HL-60 (cell line): ENCODE results near the gene ZNF292.

Experiments used
- DNase-seq, 2 experiments: peaks; one replicate each; pipeline ENCODE4 v3.0.0-alpha.2; 2010 to 2020; ENCODE audit warnings: low read depth in 1 of 2, low spot score in 1 of 2
- H3K27ac ChIP-seq: fragments of 250-450 bp; sonication (Bioruptor Pico); replicated peaks from 2 replicates; pipeline ENCODE4 v1.5.1; 2020; ENCODE audit warnings: mild to moderate bottlenecking, moderate library complexity
- H3K27me3 ChIP-seq: fragments of 250-450 bp; sonication (Bioruptor Pico); 2 replicates; pipeline ENCODE4 v1.5.1; 2021; ENCODE audit warnings: mild to moderate bottlenecking, moderate library complexity; ENCODE audit not compliant: insufficient read depth, poor library complexity, severe bottlenecking
- H3K4me3 ChIP-seq: replicated peaks from 2 replicates; pipeline ENCODE4 v1.5.1; 2011; ENCODE audit warnings: mild to moderate bottlenecking, control low read depth, low read length; ENCODE audit not compliant: insufficient read depth
- GABPA ChIP-seq: IDR thresholded peaks from 2 replicates; pipeline ENCODE4 v1.6.1; 2012; ENCODE audit warnings: low read depth
- POLR2AphosphoS5 ChIP-seq: IDR thresholded peaks from 2 replicates; pipeline ENCODE4 v1.6.1; 2012; ENCODE audit warnings: low read depth
- SPI1 ChIP-seq: IDR thresholded peaks from 2 replicates; pipeline ENCODE4 v1.6.1; 2012; ENCODE audit warnings: low read depth, mild to moderate bottlenecking, borderline replicate concordance
- TF ChIP-seq, protein P1 (sequence below): IDR thresholded peaks from one replicate; pipeline ENCODE4 v1.5.1; 2011; ENCODE audit warnings: low read length, control low read depth, inconsistent platforms; ENCODE audit not compliant: insufficient read depth
- TF ChIP-seq, protein P2 (sequence below): IDR thresholded peaks from 2 replicates; pipeline ENCODE4 v1.6.1; 2012; ENCODE audit warnings: low read depth; ENCODE audit not compliant: insufficient replicate concordance

The ZNF292 gene

DNA sequence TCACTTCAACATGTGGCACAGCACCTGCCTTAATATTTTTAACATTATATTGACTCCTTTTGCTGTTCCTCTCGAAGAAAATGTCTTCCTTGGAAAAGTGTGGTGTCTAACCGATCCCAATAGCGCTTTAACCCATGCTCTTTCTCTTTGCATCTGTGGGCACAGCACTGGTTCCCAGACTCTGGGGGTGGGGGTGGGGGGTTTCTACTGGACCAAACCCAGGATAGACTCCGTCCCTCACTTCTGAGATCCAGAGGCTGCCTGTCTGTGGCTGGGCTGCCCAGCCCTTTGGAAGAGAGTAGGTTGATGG, 3.9 kb upstream of the ZNF292 start:
- no peak for DNase-seq
- TF ChIP-seq, protein P1, sequence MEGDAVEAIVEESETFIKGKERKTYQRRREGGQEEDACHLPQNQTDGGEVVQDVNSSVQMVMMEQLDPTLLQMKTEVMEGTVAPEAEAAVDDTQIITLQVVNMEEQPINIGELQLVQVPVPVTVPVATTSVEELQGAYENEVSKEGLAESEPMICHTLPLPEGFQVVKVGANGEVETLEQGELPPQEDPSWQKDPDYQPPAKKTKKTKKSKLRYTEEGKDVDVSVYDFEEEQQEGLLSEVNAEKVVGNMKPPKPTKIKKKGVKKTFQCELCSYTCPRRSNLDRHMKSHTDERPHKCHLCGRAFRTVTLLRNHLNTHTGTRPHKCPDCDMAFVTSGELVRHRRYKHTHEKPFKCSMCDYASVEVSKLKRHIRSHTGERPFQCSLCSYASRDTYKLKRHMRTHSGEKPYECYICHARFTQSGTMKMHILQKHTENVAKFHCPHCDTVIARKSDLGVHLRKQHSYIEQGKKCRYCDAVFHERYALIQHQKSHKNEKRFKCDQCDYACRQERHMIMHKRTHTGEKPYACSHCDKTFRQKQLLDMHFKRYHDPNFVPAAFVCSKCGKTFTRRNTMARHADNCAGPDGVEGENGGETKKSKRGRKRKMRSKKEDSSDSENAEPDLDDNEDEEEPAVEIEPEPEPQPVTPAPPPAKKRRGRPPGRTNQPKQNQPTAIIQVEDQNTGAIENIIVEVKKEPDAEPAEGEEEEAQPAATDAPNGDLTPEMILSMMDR: no peak
- TF ChIP-seq GABPA (no peak), SPI1 (no peak), POLR2AphosphoS5 (no peak)
- TF ChIP-seq, protein P2, sequence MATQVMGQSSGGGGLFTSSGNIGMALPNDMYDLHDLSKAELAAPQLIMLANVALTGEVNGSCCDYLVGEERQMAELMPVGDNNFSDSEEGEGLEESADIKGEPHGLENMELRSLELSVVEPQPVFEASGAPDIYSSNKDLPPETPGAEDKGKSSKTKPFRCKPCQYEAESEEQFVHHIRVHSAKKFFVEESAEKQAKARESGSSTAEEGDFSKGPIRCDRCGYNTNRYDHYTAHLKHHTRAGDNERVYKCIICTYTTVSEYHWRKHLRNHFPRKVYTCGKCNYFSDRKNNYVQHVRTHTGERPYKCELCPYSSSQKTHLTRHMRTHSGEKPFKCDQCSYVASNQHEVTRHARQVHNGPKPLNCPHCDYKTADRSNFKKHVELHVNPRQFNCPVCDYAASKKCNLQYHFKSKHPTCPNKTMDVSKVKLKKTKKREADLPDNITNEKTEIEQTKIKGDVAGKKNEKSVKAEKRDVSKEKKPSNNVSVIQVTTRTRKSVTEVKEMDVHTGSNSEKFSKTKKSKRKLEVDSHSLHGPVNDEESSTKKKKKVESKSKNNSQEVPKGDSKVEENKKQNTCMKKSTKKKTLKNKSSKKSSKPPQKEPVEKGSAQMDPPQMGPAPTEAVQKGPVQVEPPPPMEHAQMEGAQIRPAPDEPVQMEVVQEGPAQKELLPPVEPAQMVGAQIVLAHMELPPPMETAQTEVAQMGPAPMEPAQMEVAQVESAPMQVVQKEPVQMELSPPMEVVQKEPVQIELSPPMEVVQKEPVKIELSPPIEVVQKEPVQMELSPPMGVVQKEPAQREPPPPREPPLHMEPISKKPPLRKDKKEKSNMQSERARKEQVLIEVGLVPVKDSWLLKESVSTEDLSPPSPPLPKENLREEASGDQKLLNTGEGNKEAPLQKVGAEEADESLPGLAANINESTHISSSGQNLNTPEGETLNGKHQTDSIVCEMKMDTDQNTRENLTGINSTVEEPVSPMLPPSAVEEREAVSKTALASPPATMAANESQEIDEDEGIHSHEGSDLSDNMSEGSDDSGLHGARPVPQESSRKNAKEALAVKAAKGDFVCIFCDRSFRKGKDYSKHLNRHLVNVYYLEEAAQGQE: no peak
- Histone ChIP-seq H3K4me3 (no peak overlapping the region), H3K27me3 (no peaks in the 10 kb centered on the region), H3K27ac (peak overlapping the region; percentile 51)

DNA sequence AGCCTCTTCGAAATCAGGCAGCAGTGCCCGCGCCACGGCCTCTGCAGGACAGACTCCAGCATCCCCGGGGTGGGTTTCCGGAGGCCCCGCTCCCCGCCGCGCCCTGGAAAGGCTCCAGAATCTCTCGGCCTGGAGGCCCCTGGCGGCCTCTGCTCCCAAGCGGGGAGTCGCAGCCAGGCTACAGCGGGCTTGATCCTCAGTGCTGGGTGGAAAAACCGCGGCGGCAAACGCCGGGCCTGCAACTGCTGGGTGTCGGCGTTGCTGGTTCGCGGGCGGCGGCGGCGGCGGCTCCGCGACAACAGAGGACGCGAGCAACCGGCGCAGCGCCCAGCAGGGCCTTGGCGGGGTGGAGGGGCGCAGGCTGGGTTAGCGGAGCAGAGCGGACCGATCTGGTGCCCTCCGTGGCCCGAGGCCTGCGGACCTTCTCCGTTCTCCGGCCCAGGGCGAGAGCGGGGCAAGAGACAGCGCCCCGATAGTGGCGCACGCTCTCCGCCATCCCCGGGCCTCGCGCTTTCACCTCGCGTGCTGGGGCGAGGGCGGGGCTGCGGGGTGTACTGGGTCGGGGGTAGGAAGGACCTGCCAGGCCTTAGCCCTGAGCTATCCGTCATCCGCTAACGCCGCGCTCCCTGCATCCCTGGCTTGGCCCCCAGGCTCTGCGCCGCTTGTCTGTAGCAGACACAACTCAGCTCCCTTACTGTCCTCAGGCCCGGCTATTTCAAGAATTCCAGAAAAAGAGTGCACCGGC, 3.4 kb upstream of the ZNF292 start:
- Histone ChIP-seq H3K4me3 (peak overlapping the region; percentile 18), H3K27me3 (no peaks in the 10 kb centered on the region), H3K27ac (peak overlapping the region; percentile 51)
- DNase-seq: peak in 1 of 2 experiments; percentile 57
- TF ChIP-seq GABPA (no peak), SPI1 (no peak), POLR2AphosphoS5 (no peak)
- TF ChIP-seq, protein P1: no peak
- TF ChIP-seq, protein P2: no peak

DNA sequence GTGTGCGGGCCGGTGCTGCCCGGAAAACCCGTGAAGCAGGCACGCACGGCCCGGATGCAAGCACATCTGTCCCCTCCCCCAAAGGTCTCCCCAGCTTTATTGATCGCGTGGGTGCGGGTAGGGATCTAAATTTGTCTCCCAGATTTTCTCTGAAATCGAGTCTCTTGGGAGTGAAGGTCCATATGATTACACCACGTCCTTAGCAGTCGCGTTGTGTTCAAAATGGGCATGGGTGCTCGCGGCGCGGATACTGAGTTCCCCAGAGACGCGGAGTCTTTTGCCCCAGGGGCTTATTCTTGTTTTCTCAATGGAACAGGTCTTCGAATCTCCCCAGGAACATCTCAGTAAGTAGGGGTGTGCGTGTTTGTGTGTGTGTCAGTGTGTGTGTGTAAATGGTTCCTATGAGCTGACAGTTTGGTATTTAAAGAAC, 2.8 kb upstream of the ZNF292 start:
- DNase-seq: no peak
- H3K4me3 ChIP-seq: no peak overlapping the region

More for the DNA sequence above, 2.8 kb upstream of the ZNF292 start:
- TF ChIP-seq POLR2AphosphoS5 (no peak), SPI1 (no peak), GABPA (no peak)
- TF ChIP-seq, protein P1: no peak
- TF ChIP-seq, protein P2: no peak
- no peaks in the 10 kb centered on the region for H3K27me3 ChIP-seq
- H3K27ac ChIP-seq: no peak overlapping the region
